Left renal pelvis (tissue), 4 donors: ENCODE results near the gene ARHGAP27. TPM values are rescaled to one million over a fixed set of nuclear protein-coding genes. Genes with fewer than 3 reads are reported as not detected.
"Not testable (repeated sequence)": the region's sequence is repeated elsewhere in the genome, so short reads cannot be mapped to it uniquely, and the experiment has no call there.

Experiments used
- DNase-seq, 4 donors: peaks; one replicate each; pipeline ENCODE4 v3.0.0-alpha.2; 2013; ENCODE audit warnings: low read depth in 4 of 4, low spot score in 3 of 4
- polyA plus RNA-seq, 4 donors: library from polyadenylated mRNA; unstranded; fragments of 120-200 nt; gene quantifications; one replicate each; pipeline ENCODE4 v1.2.1, GENCODE V29; 2013; ENCODE audit not compliant: insufficient read length in 4 of 4

ARHGAP27 gene
- 10 to 100 TPM in 3 of 4 donors, 1 to 10 TPM in 1; 9.4 to 20.8 (median 13.5) TPM for polyA plus RNA-seq

- no peak for DNase-seq
Observed at GRCh38 chr17:45432405-45433158, at the start of gene ARHGAP27. Gene ARHGAP27 (minus strand): TSS chr17:45432870. CDS start chr17:45430279, 2,591 bp downstream.

DNA sequence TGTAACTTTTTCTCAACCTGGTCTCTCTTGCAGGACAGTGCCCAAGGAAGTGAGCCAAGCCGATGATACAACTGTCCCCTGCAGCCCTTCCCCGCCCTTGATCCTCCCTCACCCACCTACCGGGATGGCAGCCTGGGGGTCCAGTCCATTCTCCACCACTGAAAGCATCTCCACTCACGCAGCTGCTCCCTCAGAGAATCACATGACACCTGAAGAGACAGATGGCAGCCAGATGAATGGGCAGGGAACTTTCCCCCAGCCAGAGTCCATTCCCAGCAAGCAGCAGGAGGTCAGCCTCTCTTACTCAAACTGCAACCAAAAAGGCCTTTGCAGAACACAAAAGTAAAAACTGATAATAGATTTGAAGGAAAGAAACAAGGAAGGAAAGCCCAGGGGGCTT is 49.6 kb upstream of the ARHGAP27 start:
- DNase-seq: not testable (repeated sequence)

DNA sequence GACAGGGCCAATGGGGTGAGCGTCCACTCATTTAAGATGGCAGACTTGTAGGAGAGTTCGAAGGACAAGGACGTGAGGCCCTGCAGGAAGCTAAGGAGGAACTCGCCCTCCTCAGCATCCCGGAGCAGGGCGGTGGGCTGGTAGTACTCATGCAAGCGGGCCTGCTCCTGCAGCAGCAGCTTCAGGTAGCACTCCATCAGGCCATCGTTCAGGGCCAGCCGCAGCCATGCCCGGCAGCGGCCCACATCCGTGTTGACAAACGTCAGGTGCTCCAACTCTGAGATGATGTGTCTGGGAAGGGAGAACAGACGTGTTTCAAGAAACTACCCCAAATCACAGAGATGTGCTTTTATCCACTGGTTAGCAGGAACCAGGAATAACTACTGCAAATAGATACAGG is 42.8 kb upstream of the ARHGAP27 start:
- DNase-seq: not testable (repeated sequence)

DNA sequence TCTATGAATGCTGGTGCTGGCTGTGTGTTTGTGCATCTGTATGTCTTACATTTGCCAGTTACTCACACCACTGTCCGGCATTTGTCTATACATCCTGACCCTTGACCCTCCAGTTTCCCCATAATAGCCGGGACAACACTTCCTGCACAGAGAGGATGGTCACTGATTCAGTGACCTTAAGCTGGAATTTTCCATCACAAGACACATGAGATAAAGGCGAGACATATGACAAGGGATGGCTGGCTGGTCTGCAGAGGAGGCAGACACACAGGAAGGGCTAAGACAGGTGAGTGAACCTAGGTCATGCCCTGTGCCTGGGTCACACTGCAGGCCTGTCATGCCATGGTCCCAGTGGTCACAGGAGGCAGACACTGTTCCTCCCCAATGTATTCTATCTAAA is 39.6 kb upstream of the ARHGAP27 start:
- DNase-seq: not testable (repeated sequence)

DNA sequence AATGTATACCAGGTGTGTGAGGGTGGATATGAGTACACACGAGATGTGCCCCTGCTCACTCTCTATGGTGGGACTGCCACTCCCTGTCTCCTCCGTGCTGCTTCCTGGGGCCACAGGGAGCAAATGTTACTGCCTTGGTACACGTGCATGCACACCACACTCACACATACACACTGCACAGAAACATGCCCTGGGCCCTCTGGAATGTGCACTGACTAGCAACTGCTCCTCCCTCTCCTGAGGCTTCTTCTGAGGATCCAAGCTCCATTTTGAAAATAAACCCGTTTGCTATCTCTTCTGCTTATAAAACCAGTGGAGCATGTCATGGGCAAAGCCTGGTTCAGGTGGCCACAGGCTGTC is 36.5 kb upstream of the ARHGAP27 start:
- not testable (repeated sequence) for DNase-seq

DNA sequence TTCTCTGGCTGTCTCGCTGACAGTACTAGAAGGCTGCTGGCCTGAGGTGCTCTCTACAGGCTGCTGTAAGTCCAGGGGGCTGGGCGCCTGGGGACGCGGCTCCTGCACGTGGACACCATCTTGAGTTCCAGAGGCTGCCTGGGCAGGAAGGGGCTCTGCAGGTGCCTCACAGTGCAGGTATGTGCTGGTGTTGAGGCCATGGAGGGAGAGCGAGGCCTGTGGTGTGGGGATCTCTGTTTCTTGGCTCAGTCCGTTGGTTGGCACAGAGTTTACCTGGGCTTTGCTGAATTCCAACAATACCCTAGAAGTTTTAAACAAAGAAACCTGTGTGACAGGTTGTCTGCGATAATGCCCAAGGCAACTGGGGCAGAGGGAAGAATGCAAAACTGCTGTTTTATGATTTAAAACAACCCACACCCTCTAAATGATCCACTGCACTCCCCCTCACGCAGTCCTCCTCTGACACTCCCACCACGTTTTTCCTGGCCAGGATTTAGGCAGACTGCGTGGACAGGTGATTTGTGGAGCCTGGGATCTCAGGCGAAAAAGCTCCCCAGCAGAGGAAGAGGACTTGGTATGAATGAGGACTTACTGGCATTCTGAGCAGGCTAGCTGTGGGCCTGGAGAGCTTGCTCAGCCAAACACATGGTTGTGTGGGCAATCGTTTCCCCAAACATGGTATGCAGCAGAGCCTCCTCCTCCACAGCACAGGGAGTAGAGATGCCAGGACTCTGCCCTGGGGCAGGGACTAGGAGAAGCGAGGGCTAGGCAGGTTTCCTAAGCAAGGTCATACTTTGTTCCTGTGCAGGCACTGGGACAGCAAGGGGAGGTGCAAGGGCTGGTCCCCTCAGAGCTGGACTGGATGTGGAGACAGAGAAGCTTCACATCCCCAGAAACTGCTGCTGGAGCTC is 35.9 kb upstream of the ARHGAP27 start:
- not testable (repeated sequence) for DNase-seq

- DNase-seq: not testable (repeated sequence)
Observed at GRCh38 chr17:45461524-45462327, 29.1 kb upstream of the ARHGAP27 start.

- DNase-seq: not testable (repeated sequence)
Observed at GRCh38 chr17:45460422-45460821, 27.8 kb upstream of the ARHGAP27 start.

DNA sequence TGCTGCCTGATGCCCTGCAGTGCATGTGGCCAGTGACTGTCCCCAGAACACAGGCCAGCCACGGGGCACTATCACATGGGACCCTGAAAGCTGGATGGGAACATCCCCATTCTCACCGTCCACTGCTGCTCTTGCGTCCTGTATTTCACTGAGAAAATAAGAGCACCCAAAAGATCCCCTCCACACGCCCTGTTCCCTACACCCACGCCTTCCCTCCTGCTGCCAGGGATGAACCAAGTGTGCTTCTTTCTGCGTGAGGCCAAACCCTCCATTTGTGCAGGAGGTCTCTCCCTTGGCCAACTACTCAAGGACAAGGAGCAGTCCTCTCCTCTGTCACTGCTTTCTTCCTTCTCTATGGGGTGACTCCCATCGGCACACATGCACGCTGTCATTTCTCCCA is 21.7 kb upstream of the ARHGAP27 start:
- not testable (repeated sequence) for DNase-seq

DNA sequence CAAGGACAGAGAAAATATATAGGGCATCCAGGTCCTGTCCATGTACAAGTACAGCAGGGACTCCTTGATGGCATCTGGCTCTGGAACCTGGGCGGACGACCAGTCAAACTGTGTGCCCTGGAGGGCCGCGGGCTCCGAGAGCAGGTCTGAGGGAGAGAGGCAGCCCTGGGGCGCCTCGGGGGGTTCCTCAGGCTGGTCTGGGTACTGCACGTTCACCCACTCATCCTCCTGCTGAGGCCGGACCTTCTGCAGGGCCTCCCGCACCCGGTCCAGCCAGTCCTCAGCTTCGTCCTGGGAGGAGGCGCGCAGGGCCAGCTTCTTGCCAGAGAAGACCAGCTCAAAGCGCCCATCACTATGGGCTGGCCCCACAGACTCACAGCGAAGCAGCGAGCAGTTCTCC is 21.1 kb upstream of the ARHGAP27 start:
- DNase-seq: not testable (repeated sequence)

DNA sequence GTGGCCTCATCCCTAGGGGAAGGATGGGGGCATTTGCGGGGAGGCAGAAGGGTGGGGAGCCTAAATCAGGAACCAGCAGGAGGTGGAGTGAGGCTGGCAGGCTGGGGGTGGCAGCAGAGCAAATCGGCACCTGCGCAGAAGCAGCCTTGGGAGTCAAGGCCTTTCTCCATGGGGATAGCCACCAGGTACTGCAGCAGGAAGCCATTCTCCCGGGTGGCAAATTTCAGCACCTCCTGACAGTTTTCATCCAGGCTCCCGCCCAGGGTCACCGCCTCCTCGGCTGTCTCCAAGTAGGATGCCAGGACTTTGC is 20.5 kb upstream of the ARHGAP27 start:
- not testable (repeated sequence) for DNase-seq

DNA sequence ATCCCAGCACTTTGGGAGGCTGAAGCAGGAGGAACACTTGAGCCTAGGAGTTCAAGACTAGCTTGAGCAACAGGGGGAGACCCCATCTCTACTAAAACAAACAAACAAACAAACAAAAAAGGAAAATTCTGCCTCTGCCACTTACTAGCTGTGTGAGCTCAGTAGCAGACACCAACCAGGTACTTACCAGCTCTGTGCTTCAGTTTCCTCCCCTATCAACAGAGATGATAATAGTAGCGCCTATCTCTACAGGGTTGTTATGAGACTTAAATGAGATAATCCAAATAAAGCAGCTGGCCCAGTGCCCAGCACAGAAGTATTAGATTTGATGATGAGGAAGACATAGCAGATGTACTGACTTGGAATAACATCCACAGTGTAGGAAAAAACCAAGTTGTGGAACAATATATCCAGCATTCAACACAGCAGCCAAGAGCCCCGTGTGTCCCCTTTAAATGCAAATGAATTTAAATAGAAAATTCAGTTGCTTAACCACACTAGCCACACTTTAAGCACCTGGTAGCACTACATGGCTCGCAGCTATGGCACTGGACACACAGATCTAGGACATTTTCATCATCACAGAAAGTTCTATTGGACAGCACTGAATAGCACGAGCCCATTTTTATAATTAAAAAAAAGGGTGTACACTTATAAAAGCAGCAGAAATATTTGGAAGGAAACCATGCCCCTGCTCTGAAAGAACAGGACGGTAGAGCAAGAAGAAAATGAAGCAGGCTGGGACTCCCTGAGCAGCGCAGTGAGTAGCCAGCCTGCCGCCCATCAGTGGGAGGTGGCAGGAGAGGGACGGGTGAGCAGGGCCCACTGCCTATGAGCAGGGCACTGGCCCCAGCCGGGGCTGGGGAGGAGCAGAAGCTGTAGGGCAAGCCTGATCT is 19.9 kb upstream of the ARHGAP27 start:
- not testable (repeated sequence) for DNase-seq

- not testable (repeated sequence) for DNase-seq
Observed at GRCh38 chr17:45451660-45452059, 19.0 kb upstream of the ARHGAP27 start.

DNA sequence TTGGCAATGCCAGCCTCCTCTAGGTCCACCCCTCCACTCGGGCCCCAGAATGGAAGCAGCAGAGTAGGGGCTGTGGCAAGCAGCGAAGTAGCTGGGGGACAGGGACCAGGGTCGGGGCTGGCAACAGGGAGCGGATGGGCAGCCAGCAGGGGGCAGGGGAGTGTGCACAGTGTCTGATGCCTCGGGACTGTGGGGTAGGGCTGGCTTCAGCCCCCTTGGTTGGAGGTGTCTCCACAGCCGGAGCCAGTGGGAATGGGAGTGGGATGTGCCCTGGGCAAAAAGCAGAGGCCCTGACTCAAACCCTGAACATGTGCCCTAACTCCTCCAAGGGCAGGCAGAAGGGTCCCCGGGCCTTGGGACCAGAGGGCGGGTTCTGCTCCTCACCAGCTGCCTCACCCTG is 18.5 kb upstream of the ARHGAP27 start:
- no peak for DNase-seq

DNA sequence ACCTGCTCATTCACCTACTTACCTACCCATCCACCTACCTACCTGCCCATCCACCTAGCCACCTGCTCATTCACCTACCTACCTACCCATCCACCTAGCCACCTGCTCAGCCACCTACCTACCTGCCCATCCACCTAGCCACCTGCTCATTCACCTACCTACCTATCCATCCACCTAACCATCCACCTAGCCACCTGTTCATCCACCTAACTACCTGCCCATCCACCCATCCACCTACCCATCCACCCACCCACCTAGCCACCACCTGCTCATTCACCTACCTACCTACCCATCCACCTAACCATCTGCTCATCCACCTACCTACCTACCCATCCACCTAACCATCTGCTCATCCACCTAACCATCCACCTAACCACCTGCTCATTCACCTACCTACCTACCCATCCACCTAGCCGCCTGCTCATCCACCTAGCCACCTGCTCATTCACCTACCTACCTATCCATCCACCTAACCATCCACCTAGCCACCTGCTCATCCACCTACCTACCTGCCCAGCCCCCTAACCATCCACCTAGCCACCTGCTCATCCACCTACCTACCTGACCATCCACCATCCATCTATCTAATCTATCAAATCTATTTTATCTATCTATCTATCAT is 17.1 kb upstream of the ARHGAP27 start:
- DNase-seq: not testable (repeated sequence)

GRCh38 chr17:45449260-45449659 is 16.6 kb upstream of the ARHGAP27 start:
- not testable (repeated sequence) for DNase-seq

DNA sequence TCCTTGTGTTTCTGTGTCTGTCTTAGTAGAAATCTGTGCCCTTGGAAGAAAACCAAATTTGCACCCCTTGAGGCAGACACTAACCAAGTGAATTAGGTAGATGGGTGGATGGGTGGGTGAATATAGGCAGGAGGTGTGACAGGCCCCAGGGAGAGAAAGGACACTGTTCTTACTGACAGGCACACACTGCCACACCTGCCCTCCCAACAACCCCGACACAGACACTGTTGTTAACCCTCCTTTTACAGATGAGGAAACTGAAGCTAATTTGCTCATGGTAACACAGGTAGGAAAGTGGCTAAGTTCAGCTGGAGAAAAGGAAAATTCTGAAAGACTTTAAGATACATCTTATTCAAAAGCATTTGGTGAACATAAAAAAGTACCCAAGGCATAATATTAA is 15.8 kb upstream of the ARHGAP27 start:
- DNase-seq: not testable (repeated sequence)

GRCh38 chr17:45448066-45448465 is 15.4 kb upstream of the ARHGAP27 start:
- not testable (repeated sequence) for DNase-seq

GRCh38 chr17:45447650-45448049 is 15.0 kb upstream of the ARHGAP27 start:
- DNase-seq: not testable (repeated sequence)
